ENCODE measurements around the gene MS4A1.

MS4A1 gene

GRCh38 chr11:60455531-60456042 lies at the start of gene MS4A1:
Gene MS4A1 (plus strand): TSS chr11:60455847. CDS start chr11:60462375, 6,528 bp downstream.
- H3K4me3 ChIP-seq (ENCODE audit: low read depth, low read length) = no peak within 1 kb of the TSS
- no peak for TF ChIP-seq MYC (IDR thresholded peaks at IDR 0.05; ENCODE audit: low read depth, low read length)
- no peak for TF ChIP-seq POLR2A (IDR thresholded peaks at IDR 0.05; ENCODE audit: extremely low read depth, insufficient read length)
- TF ChIP-seq, protein P1, sequence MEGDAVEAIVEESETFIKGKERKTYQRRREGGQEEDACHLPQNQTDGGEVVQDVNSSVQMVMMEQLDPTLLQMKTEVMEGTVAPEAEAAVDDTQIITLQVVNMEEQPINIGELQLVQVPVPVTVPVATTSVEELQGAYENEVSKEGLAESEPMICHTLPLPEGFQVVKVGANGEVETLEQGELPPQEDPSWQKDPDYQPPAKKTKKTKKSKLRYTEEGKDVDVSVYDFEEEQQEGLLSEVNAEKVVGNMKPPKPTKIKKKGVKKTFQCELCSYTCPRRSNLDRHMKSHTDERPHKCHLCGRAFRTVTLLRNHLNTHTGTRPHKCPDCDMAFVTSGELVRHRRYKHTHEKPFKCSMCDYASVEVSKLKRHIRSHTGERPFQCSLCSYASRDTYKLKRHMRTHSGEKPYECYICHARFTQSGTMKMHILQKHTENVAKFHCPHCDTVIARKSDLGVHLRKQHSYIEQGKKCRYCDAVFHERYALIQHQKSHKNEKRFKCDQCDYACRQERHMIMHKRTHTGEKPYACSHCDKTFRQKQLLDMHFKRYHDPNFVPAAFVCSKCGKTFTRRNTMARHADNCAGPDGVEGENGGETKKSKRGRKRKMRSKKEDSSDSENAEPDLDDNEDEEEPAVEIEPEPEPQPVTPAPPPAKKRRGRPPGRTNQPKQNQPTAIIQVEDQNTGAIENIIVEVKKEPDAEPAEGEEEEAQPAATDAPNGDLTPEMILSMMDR (IDR thresholded peaks at IDR 0.05; ENCODE audit: low read depth, low read length) = no peak
- no peak for TF ChIP-seq MAX (IDR thresholded peaks at IDR 0.05; ENCODE audit: low read depth, low read length)
- DNase-seq (ENCODE audit: low read depth) = no peak

- no peak overlapping the region for H3K4me3 ChIP-seq (ENCODE audit: low read depth, low read length)
- TF ChIP-seq POLR2A (IDR thresholded peaks at IDR 0.05; ENCODE audit: extremely low read depth, insufficient read length) = no peak
- TF ChIP-seq, protein P1 (IDR thresholded peaks at IDR 0.05; ENCODE audit: low read depth, low read length) = no peak
- TF ChIP-seq MAX (IDR thresholded peaks at IDR 0.05; ENCODE audit: low read depth, low read length) = no peak
- no peak for TF ChIP-seq MYC (IDR thresholded peaks at IDR 0.05; ENCODE audit: low read depth, low read length)
- DNase-seq (ENCODE audit: low read depth) = no peak
These were observed 35.6 kb upstream of the MS4A1 start for GRCh38 chr11:60420015-60420414.

DNA sequence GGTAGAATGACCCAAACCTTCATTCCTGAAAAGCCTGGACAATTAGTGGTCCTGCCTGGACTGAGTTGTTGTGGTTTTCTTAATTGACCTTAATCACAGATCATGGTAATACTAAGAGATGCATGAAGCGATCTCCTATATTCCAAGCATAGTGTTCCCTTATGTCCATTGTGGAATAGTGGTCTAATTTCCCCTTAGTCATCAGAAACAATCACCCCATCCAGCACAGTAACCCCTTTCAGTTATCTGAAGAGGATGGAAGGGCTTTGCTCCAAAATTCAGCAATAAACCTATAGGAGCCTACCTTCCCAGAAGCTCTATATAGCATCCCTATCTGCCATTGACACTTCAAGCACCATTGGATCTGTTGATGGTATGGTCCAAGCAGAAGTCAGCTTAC lies 33.0 kb upstream of the MS4A1 start:
- no peak for DNase-seq (ENCODE audit: low read depth)
- TF ChIP-seq, protein P1 (IDR thresholded peaks at IDR 0.05; ENCODE audit: low read depth, low read length) = no peak
- TF ChIP-seq MAX (IDR thresholded peaks at IDR 0.05; ENCODE audit: low read depth, low read length) (no peak), MYC (IDR thresholded peaks at IDR 0.05; ENCODE audit: low read depth, low read length) (no peak), POLR2A (IDR thresholded peaks at IDR 0.05; ENCODE audit: extremely low read depth, insufficient read length) (no peak)
- no peak overlapping the region for H3K4me3 ChIP-seq (ENCODE audit: low read depth, low read length)

DNA sequence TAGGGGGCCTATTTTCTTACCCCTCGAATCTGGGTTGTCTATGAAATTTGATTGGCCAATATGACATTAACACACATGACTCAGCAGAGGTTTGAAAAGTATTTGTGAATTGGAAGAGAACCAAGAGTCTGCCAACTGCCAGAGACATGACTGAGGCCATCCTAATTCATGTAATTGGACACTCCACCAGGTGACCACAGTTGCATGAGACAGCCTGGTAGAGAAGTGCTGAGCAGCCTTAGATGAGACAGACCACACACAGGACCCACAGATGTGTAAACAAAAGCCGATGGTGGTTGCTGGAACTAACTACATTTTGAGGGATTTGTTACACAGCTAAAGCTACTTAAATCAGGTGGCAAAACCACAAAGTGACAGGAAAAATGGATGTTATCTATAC lies 27.1 kb upstream of the MS4A1 start:
- H3K4me3 ChIP-seq (ENCODE audit: low read depth, low read length) = no peak overlapping the region
- TF ChIP-seq, protein P1 (IDR thresholded peaks at IDR 0.05; ENCODE audit: low read depth, low read length) = no peak
- TF ChIP-seq MAX (IDR thresholded peaks at IDR 0.05; ENCODE audit: low read depth, low read length) (no peak), MYC (IDR thresholded peaks at IDR 0.05; ENCODE audit: low read depth, low read length) (no peak), POLR2A (IDR thresholded peaks at IDR 0.05; ENCODE audit: extremely low read depth, insufficient read length) (no peak)
- DNase-seq (ENCODE audit: low read depth) = peak; percentile 7

GRCh38 chr11:60429272-60429671 lies 26.4 kb upstream of the MS4A1 start, which contains the start of gene MS4A5:
Gene MS4A5 (plus strand): TSS chr11:60429572. CDS start chr11:60429675, 103 bp downstream.
- TF ChIP-seq MYC (IDR thresholded peaks at IDR 0.05; ENCODE audit: low read depth, low read length) (no peak), POLR2A (IDR thresholded peaks at IDR 0.05; ENCODE audit: extremely low read depth, insufficient read length) (no peak), MAX (IDR thresholded peaks at IDR 0.05; ENCODE audit: low read depth, low read length) (no peak)
- TF ChIP-seq, protein P1 (IDR thresholded peaks at IDR 0.05; ENCODE audit: low read depth, low read length) = no peak
- no peak within 1 kb of the TSS for H3K4me3 ChIP-seq (ENCODE audit: low read depth, low read length)
- DNase-seq (ENCODE audit: low read depth) = no peak

Data from NB4 (cell line).